Measurements from ENCODE around the gene SIX3.

GRCh38 chr2:44947028-44947375 is 5.5 kb downstream of the SIX3 start:
- no peak for TF ChIP-seq POLR2A (IDR thresholded peaks at IDR 0.05)
- TF ChIP-seq CTCF (IDR thresholded peaks at IDR 0.05), result no peak
- TF ChIP-seq EP300 (IDR thresholded peaks at IDR 0.05), result no peak
